NB4 (cell line): ENCODE results near the gene ECSIT.

ENCODE experiments used
- DNase-seq: peaks from one replicate; pipeline ENCODE4 v3.0.0; 2010; ENCODE audit warnings: low read depth
- H3K4me3 ChIP-seq: one replicate; pipeline ENCODE4 v1.5.1; 2011; ENCODE audit warnings: mild to moderate bottlenecking, low read depth, low read length, moderate library complexity
- MYC ChIP-seq: IDR thresholded peaks from 2 replicates; pipeline ENCODE4 v1.6.1; 2011; ENCODE audit warnings: low read depth, low read length
- POLR2A ChIP-seq: IDR thresholded peaks from 2 replicates; pipeline ENCODE4 v1.6.1; 2011; ENCODE audit warnings: mild to moderate bottlenecking; ENCODE audit not compliant: insufficient read length; ENCODE audit errors: extremely low read depth
- TF ChIP-seq, protein P1 (sequence below): IDR thresholded peaks from 2 replicates; pipeline ENCODE4 v1.6.1; 2011; ENCODE audit warnings: low read depth, low read length
- TF ChIP-seq, protein P2 (sequence below): IDR thresholded peaks from one replicate; pipeline ENCODE4 v1.5.1; 2012; ENCODE audit warnings: low read depth, low read length

ECSIT gene

DNA sequence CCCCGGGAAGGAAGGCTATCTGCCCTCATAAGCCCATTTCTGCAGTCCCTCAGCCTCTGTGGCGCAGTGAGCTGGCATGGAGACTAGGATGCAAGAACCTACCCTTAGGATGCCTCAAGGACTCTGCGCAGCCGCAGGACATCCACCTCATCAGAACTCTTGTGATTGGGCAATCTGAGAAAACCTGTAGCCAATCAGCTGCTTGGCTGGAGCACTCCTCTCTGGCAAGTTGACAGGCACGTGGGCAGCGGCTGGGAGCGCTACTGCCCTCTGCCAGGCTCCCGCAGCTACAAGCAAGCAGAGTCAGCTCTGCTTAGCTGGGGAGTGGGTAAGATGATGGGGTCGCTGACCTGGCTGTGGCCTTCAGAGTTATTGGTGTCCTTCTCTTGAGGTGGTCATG is 1.5 kb upstream of the ECSIT start:
- no peak overlapping the region for H3K4me3 ChIP-seq
- peak; percentile 75 for DNase-seq
- TF ChIP-seq, protein P1, sequence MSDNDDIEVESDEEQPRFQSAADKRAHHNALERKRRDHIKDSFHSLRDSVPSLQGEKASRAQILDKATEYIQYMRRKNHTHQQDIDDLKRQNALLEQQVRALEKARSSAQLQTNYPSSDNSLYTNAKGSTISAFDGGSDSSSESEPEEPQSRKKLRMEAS: peak; percentile 96
- TF ChIP-seq, protein P2, sequence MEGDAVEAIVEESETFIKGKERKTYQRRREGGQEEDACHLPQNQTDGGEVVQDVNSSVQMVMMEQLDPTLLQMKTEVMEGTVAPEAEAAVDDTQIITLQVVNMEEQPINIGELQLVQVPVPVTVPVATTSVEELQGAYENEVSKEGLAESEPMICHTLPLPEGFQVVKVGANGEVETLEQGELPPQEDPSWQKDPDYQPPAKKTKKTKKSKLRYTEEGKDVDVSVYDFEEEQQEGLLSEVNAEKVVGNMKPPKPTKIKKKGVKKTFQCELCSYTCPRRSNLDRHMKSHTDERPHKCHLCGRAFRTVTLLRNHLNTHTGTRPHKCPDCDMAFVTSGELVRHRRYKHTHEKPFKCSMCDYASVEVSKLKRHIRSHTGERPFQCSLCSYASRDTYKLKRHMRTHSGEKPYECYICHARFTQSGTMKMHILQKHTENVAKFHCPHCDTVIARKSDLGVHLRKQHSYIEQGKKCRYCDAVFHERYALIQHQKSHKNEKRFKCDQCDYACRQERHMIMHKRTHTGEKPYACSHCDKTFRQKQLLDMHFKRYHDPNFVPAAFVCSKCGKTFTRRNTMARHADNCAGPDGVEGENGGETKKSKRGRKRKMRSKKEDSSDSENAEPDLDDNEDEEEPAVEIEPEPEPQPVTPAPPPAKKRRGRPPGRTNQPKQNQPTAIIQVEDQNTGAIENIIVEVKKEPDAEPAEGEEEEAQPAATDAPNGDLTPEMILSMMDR: peak; percentile 33
- TF ChIP-seq MYC: peak; percentile 84
- no peak for TF ChIP-seq POLR2A

DNA sequence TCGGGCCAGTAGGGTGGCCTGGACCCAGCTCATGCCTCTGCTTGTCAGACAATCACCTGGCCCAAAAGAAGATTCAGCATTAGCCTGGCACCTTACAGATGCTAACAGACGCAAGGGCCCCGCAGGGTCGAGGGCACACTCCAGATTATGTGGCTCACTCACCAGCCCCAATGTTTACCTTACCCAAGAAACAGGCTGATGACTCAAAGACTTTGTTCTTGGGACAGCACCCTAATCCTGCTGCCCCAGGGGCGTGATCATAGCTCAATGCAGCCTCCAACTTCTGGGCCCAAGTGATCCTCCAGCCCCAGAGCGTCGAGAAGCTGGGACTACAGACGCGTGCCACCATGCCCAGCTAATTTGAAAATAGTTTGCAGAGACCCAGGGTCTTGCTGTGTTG is 9.8 kb downstream of the ECSIT start:
- DNase-seq: no peak
- TF ChIP-seq MYC (no peak), POLR2A (no peak)
- TF ChIP-seq, protein P2: no peak
- TF ChIP-seq, protein P1: no peak
- H3K4me3 ChIP-seq: no peak overlapping the region

DNA sequence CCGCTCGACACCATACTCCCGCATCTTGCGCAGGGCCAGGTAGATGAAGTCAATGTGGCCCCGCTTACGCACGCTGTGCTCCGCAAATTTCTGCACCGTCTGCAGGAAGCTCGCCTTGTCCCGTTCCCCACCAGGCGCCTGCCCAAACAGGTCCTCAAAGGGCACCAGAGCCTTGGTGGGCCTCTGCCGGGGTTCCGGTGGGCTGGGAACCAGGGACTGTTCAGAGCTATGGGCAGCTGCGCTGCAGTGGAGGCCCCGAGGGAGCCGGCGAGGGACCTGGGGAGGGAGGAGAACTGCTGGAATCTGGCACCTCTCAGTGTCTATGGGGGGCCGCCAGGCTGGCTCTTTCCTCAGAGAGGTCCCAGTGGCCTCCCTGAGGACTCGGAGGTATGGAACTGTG is 15.0 kb downstream of the ECSIT start:
- TF ChIP-seq, protein P2: no peak
- TF ChIP-seq MYC (no peak), POLR2A (no peak)
- TF ChIP-seq, protein P1: no peak
- H3K4me3 ChIP-seq: no peak overlapping the region
- DNase-seq: no peak

DNA sequence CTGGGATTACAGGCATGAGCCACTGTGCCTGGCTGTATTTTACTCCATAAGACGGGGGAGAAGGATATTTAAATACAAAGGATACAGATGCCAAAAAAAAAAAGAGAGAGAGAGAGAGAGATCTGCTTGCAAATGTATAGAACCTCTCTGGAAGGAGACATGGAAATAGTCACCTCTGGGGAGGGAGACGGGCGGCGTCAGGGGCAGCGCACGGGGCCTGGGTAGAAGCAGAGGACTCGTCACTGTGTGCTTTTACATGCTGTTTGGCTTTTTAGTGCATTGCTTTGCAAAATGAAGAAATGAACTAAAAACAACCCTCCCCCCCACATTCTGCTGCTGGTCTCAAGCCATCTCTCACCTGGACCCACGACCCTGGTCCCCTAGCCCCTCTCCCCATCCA is 18.5 kb downstream of the ECSIT start:
- TF ChIP-seq, protein P1: no peak
- TF ChIP-seq POLR2A: no peak
- TF ChIP-seq, protein P2: no peak
- no peak for TF ChIP-seq MYC

DNA sequence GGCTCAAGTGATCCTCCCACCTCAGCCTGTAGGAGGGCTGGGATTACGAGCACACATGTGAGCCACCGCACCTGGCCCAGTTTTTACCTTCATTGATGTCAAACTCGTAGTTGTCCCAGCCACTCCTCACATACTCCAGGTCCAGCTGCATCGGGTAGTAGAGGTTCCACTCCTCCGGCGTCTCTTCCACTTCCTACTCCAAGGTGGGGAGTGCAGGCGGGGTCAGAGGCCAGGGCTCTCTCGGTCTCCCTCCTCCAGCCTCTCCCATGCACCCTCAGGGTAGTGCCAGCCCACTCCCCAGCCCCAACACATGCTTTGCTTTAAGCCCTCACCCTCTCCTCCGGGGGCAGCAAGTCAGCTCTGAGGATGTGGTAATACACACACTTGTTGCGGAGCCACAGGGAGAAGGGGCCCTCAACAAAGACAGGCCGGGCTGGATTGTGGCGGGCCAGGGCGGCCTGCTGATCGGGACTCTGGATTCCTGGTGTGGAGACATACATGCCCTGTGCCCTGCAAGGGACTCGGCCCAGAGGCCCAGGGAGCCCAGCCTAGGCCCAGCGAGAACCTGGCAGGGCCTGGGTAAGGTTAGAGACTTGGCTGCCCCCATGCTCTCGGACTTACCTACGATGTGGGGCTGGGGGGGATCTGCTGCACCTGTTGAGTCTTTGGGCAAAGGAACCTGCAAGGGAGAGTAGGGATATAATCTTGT is 21.4 kb downstream of the ECSIT start:
- H3K4me3 ChIP-seq: no peak overlapping the region
- DNase-seq: no peak
- TF ChIP-seq, protein P2: no peak
- TF ChIP-seq, protein P1: no peak
- TF ChIP-seq MYC (no peak), POLR2A (no peak)

More for the DNA sequence above, 18.5 kb downstream of the ECSIT start:
- DNase-seq: no peak
- no peak overlapping the region for H3K4me3 ChIP-seq
